NT2/D1 (cell line): ENCODE results near the gene KIF1C.

Source experiments
- DNase-seq: peaks from one replicate; pipeline ENCODE4 v3.0.0-alpha.2; 2011; ENCODE audit warnings: low read depth, low spot score
- H3K27me3 ChIP-seq: 2 replicates; pipeline ENCODE4 v1.6.0; 2011; ENCODE audit warnings: mild to moderate bottlenecking; ENCODE audit not compliant: insufficient read length, insufficient read depth
- H3K36me3 ChIP-seq: 2 replicates; pipeline ENCODE4 v1.6.1; 2011; ENCODE audit warnings: mild to moderate bottlenecking, low read length, mixed read lengths; ENCODE audit not compliant: insufficient read depth, insufficient read length
- H3K4me1 ChIP-seq: 2 replicates; pipeline ENCODE4 v1.5.1; 2011; ENCODE audit not compliant: insufficient read depth, insufficient read length
- H3K4me3 ChIP-seq: 2 replicates; pipeline ENCODE4 v1.5.1; 2011; ENCODE audit warnings: low read depth; ENCODE audit not compliant: insufficient read length
- H3K9ac ChIP-seq: 2 replicates; pipeline ENCODE4 v1.6.0; 2011; ENCODE audit warnings: low read depth; ENCODE audit not compliant: insufficient read length
- H3K9me3 ChIP-seq: 2 replicates; pipeline ENCODE4 v1.5.1; 2011; ENCODE audit warnings: mild to moderate bottlenecking, low read length; ENCODE audit not compliant: insufficient read depth
- SUZ12 ChIP-seq: IDR thresholded peaks from 2 replicates; pipeline ENCODE4 v1.6.1; 2011; ENCODE audit not compliant: insufficient read length, insufficient read depth; ENCODE audit errors: extremely low read depth
- YY1 ChIP-seq: IDR thresholded peaks from 2 replicates; pipeline ENCODE4 v1.6.1; 2011; ENCODE audit not compliant: insufficient read length, insufficient read depth
- ZNF274 ChIP-seq: IDR thresholded peaks from 2 replicates; pipeline ENCODE4 v1.6.1; 2011; ENCODE audit warnings: mild to moderate bottlenecking, low read depth, low read length

KIF1C gene

GRCh38 chr17:5035315-5035714 is 37.6 kb downstream of the KIF1C start, which contains the start of gene SLC52A1:
Gene SLC52A1, minus strand, starts transcription at chr17:5035426. Its CDS starts 820 bp downstream, at chr17:5034606.
- Histone ChIP-seq H3K9me3 (no peaks in the 10 kb centered on the region), H3K27me3 (no peaks in the 10 kb centered on the region), H3K36me3 (no peaks in the 10 kb centered on the region), H3K4me1 (peaks cover 2% of the 10 kb centered on the region), H3K4me3 (no peak within 1 kb of the TSS), H3K9ac (no peak within 1 kb of the TSS)
- no peak for TF ChIP-seq ZNF274
- no peak for DNase-seq

GRCh38 chr17:5042157-5043022 is 44.6 kb downstream of the KIF1C start:
- Histone ChIP-seq H3K4me3 (no peak overlapping the region), H3K36me3 (no peaks in the 10 kb centered on the region), H3K9ac (no peak overlapping the region), H3K9me3 (no peaks in the 10 kb centered on the region), H3K27me3 (no peaks in the 10 kb centered on the region), H3K4me1 (peaks cover 2% of the 10 kb centered on the region)
- no peak for DNase-seq
- TF ChIP-seq ZNF274 = no peak
- TF ChIP-seq YY1 = no peak
- no peak for TF ChIP-seq SUZ12

- Histone ChIP-seq H3K36me3 (no peaks in the 10 kb centered on the region), H3K9ac (no peak overlapping the region), H3K4me1 (peaks cover 2% of the 10 kb centered on the region), H3K9me3 (no peaks in the 10 kb centered on the region), H3K4me3 (no peak overlapping the region), H3K27me3 (no peaks in the 10 kb centered on the region)
- TF ChIP-seq SUZ12 (no peak), ZNF274 (no peak), YY1 (no peak)
- no peak for DNase-seq
Measured at GRCh38 chr17:5043524-5043923, 45.8 kb downstream of the KIF1C start.

- no peak for TF ChIP-seq ZNF274
- TF ChIP-seq SUZ12 = no peak
- no peak for TF ChIP-seq YY1
- DNase-seq = no peak
Measured at GRCh38 chr17:5044630-5045029, 46.9 kb downstream of the KIF1C start.

DNA sequence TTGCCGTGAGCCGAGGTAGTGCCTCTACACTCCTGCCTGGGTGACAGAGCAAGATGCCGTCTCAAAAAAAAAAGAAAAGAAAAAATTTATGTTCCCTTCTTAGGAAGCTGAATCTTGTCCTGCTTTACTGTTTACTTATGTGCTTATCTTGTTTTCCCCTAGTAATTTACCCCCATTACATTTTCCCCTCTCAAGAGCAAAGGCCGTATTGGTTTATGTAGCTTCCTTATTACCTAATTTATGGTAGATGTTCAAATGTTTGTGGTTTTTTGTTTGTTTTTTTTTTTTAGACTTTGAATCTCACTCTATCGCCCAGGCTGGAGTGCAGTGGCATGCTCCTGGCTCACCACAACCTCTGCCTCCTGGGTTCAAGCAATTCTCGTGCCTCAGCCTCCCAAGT is 47.7 kb downstream of the KIF1C start:
- no peaks in the 10 kb centered on the region for H3K27me3 ChIP-seq
- TF ChIP-seq ZNF274 = no peak
- TF ChIP-seq YY1 = no peak
- no peak for TF ChIP-seq SUZ12
- no peak for DNase-seq

More at GRCh38 chr17:5044630-5045029, 46.9 kb downstream of the KIF1C start:
- Histone ChIP-seq H3K27me3 (no peaks in the 10 kb centered on the region), H3K9me3 (no peaks in the 10 kb centered on the region), H3K4me3 (no peak overlapping the region), H3K4me1 (peaks cover 2% of the 10 kb centered on the region), H3K9ac (no peak overlapping the region), H3K36me3 (no peaks in the 10 kb centered on the region)

DNA sequence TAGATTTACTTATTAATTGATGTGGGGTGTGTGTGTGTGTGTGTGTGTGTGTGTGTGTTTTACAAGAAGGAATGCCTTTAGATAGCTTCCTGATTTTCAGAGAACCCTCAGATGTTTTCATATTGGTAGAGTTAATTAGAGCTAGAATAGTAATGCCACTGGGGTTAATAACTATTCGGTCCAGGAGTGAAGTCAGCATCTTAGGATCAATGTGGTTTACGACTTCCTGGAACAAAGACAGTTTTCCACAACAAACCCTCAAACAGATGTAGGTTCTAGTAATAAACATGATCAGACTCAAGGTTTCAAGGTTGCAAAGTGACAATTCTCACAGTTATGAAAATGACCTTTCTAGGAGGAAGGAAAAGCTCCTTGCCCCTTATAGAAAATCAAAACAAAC is 49.7 kb downstream of the KIF1C start:
- no peak overlapping the region for H3K9ac ChIP-seq
- no peak for DNase-seq
- TF ChIP-seq ZNF274 = no peak
- no peak for TF ChIP-seq YY1
- TF ChIP-seq SUZ12 = no peak
- no peak overlapping the region for H3K4me3 ChIP-seq
- no peaks in the 10 kb centered on the region for H3K4me1 ChIP-seq
- no peaks in the 10 kb centered on the region for H3K36me3 ChIP-seq
- no peaks in the 10 kb centered on the region for H3K9me3 ChIP-seq
- no peaks in the 10 kb centered on the region for H3K27me3 ChIP-seq

More for the DNA sequence above, 47.7 kb downstream of the KIF1C start:
- peaks cover 2% of the 10 kb centered on the region for H3K4me1 ChIP-seq
- no peaks in the 10 kb centered on the region for H3K36me3 ChIP-seq
- no peaks in the 10 kb centered on the region for H3K9me3 ChIP-seq
- no peak overlapping the region for H3K9ac ChIP-seq
- H3K4me3 ChIP-seq = no peak overlapping the region

GRCh38 chr17:5049314-5049841 is 51.6 kb downstream of the KIF1C start:
- Histone ChIP-seq H3K9ac (no peak overlapping the region), H3K4me1 (no peaks in the 10 kb centered on the region), H3K9me3 (no peaks in the 10 kb centered on the region), H3K27me3 (no peaks in the 10 kb centered on the region), H3K4me3 (no peak overlapping the region), H3K36me3 (no peaks in the 10 kb centered on the region)
- TF ChIP-seq ZNF274 = no peak
- TF ChIP-seq YY1 = no peak
- TF ChIP-seq SUZ12 = no peak
- DNase-seq = no peak
